ENCODE data around the gene PLPP4.

PLPP4 gene

DNA sequence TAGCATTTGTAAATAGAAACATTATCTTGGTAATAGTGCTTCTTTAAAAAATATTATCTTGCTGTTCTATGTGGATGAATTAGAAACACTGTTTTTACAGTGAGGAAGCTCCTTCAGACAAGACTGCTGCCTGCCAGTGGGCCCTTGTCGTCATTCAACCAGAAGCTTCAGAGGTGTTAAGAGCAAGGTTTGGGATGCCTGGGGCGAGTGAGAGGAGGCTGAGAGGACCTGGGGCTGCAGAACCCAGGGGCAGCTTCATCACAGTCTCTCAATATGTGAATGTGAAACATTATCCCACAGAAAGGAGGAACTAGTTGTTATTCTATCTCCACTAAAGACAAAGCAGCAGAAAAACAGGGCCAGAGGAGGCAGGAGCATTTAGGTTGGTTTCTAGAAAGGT is 8.1 kb downstream of the PLPP4 start:
- no peak for FAIRE-seq
- DNase-seq (ENCODE audit: insufficient read length, low spot score), result no peak
- no peak for TF ChIP-seq POLR2A (IDR thresholded peaks at IDR 0.05; ENCODE audit: low read depth, low read length)
- no peak for TF ChIP-seq POU2F2 (IDR thresholded peaks at IDR 0.05; ENCODE audit: low read depth, low read length)
- no peak for TF ChIP-seq PAX5 (IDR thresholded peaks at IDR 0.05; ENCODE audit: insufficient read depth, low read length, severe bottlenecking)
- TF ChIP-seq SPI1 (IDR thresholded peaks at IDR 0.05; ENCODE audit: low read depth, low read length), result no peak
- TF ChIP-seq POLR2AphosphoS5 (IDR thresholded peaks at IDR 0.05; ENCODE audit: low read depth, low read length), result no peak
- no peak for TF ChIP-seq TAF1 (IDR thresholded peaks at IDR 0.05; ENCODE audit: low read depth, low read length)

DNA sequence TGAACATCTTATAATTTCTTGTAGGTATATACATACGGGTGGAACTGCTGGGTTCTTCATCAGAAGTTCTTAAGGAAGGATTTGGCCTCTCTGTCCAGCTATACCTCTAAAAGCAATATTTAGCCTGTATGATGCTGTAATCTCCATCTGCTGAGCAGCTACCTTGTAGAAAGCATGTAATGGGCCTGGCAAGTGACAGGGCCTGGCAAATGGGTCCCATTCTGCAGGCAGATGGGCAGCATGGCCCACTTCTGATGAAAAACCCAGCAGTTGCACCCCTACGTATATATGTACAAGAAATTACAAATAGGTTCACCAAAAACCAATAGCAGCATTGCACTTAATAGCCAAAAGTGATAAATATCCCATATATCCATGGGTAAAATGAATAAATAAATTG is 9.0 kb downstream of the PLPP4 start:
- TF ChIP-seq POLR2A (IDR thresholded peaks at IDR 0.05; ENCODE audit: low read depth, low read length) (no peak), TAF1 (IDR thresholded peaks at IDR 0.05; ENCODE audit: low read depth, low read length) (no peak), PAX5 (IDR thresholded peaks at IDR 0.05; ENCODE audit: insufficient read depth, low read length, severe bottlenecking) (no peak), SPI1 (IDR thresholded peaks at IDR 0.05; ENCODE audit: low read depth, low read length) (no peak), POLR2AphosphoS5 (IDR thresholded peaks at IDR 0.05; ENCODE audit: low read depth, low read length) (no peak), POU2F2 (IDR thresholded peaks at IDR 0.05; ENCODE audit: low read depth, low read length) (no peak)
- FAIRE-seq (no peak), DNase-seq (ENCODE audit: insufficient read length, low spot score) (no peak)

DNA sequence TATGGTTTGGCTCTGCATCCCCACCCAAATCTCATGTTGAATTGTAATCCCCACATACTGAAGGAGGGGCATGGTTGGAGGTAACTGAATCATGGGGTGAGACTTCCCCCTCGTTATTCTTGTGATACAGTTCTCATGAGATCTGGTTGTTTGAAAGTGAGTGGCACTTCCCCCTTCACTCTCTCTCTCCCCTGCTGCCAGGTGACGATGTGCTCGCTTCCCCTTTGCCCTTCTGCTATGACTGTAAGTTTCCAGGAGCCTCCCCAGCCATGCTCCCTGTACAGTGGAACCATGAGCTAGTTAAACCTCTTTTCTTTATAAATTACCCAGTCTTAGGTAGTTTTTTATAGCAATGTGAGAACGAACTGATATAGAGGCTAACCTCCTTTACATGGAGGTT is 16.6 kb downstream of the PLPP4 start:
- TF ChIP-seq POU2F2 (IDR thresholded peaks at IDR 0.05; ENCODE audit: low read depth, low read length) (no peak), SPI1 (IDR thresholded peaks at IDR 0.05; ENCODE audit: low read depth, low read length) (peak; percentile 79)
- no peak for DNase-seq (ENCODE audit: insufficient read length, low spot score)
- peak; percentile 35 for FAIRE-seq

DNA sequence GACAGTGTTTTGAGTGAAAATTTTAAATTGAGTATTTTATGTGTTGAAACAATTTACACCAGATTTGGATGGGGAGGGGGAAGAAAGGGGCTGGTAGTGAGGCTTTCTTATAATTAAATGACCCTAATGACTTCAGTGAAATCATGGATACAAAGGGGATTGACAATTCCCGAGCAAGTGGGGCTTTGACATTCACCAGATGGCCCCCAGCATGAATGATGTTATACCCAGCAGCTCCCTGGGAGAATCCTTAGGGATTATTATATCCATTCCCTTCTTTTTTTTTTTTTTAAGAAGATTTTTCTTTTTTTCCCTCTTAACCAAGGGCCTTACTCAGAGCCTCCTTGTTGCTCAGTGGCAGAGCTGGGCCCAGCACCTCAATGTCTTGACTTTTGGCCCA is 17.9 kb downstream of the PLPP4 start:
- no peak for DNase-seq (ENCODE audit: insufficient read length, low spot score)
- TF ChIP-seq SPI1 (IDR thresholded peaks at IDR 0.05; ENCODE audit: low read depth, low read length) (no peak), TAF1 (IDR thresholded peaks at IDR 0.05; ENCODE audit: low read depth, low read length) (no peak), POLR2AphosphoS5 (IDR thresholded peaks at IDR 0.05; ENCODE audit: low read depth, low read length) (no peak), POLR2A (IDR thresholded peaks at IDR 0.05; ENCODE audit: low read depth, low read length) (no peak), POU2F2 (IDR thresholded peaks at IDR 0.05; ENCODE audit: low read depth, low read length) (no peak), PAX5 (IDR thresholded peaks at IDR 0.05; ENCODE audit: insufficient read depth, low read length, severe bottlenecking) (no peak)
- no peak for FAIRE-seq

DNA sequence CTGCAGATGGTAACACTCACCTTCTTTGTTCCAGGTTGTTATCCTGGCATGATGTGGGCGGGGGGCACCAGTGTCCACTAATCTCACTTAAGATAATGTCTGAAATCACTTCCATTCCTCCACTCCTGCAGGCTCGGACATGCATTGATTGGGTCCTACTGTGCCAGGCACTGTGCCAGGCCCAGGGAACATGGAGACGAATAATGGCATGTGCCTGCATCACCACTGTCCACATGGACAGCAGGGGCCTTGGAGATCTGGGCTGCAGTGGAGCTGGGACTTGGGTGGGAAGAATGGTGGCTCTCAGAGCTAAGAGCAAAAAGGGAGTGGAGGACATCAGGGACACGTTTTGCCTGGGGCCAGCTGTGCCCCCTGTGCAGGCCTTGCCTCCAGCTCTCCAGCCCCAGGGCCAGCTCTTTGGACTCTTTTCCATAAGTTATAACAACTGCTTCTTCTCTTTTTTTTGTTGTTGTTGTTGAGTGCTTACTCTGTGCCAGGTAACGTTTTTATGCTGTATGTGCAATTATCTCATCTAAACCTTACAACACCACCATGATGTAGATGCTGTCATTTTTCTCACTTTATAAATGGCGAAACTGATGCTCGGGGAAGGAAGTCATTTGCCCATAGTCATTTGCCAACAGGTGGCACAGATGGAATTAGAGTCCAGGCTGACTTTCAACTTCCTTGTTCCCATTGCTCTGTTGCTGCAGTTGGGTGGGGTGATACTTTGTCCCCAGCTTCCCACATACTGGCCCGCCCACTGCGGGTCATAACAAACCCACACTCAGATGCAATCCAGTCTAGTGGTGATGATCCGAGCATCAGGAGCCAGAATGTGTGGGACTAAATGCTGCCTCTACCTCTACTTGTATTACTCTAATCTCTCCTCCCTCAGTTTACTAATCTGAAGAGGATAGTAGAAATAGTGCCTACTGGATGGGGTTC is 19.1 kb downstream of the PLPP4 start:
- FAIRE-seq, result no peak

DNA sequence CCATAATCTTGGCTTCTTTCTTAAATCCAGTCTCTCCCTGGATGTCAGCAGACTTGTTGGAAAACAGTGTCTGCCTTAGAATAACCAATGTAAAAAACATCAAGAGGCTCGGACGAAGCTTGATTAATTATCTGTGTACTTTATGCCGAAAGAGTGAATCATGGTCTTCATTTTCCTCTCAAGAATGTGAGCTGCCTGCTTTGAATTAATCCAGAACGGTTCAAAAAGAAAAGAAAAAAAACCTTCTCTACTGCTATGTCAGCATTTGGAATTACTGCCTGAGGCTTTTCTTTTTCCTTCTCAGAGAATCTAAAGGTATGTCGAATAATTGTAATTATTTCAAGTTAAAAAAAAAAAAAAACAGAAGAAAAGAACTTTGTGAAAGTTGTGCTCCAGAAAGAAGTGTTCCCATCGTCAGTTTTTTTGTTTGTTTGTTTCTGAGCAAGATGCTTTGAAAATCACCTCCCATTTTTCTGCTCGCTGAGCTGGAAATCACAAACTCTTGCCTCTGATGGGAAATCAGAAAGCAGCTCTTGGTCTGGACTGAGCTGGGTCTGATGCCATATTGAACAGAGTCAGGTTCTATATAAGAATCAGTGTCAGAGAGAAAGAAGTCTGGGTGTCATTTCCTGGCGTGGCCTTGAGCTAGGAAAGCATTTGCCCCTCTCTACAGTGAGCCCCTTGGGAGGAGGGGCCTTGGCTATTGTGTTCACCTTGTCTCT is 20.2 kb downstream of the PLPP4 start:
- FAIRE-seq (no peak), DNase-seq (ENCODE audit: insufficient read length, low spot score) (no peak)
- no peak for TF ChIP-seq TAF1 (IDR thresholded peaks at IDR 0.05; ENCODE audit: low read depth, low read length)

More for the DNA sequence above, 19.1 kb downstream of the PLPP4 start:
- DNase-seq (ENCODE audit: insufficient read length, low spot score), result no peak
- TF ChIP-seq TAF1 (IDR thresholded peaks at IDR 0.05; ENCODE audit: low read depth, low read length) (no peak), POU2F2 (IDR thresholded peaks at IDR 0.05; ENCODE audit: low read depth, low read length) (no peak), SPI1 (IDR thresholded peaks at IDR 0.05; ENCODE audit: low read depth, low read length) (no peak), PAX5 (IDR thresholded peaks at IDR 0.05; ENCODE audit: insufficient read depth, low read length, severe bottlenecking) (no peak), POLR2AphosphoS5 (IDR thresholded peaks at IDR 0.05; ENCODE audit: low read depth, low read length) (no peak), POLR2A (IDR thresholded peaks at IDR 0.05; ENCODE audit: low read depth, low read length) (no peak)

DNA sequence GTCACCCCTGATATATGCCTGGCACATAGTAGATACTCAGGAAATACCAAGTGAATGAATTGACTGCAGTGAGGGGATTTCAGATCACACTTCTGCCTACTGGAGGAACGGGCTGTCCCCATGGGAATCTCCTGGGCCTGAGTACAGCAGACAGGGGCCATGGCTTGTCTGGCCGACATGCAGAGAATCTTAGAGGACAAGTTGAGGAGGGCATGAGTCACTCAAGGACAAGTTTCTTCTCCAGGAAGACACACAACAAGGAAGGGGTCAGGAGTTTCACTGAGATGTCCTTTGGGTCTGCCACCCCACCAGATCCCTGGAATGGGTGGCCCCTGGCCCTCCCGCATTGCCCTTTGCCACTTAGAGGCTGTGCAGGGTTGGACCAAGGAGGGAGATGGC is 20.7 kb downstream of the PLPP4 start:
- DNase-seq (ENCODE audit: insufficient read length, low spot score) (no peak), FAIRE-seq (no peak)

DNA sequence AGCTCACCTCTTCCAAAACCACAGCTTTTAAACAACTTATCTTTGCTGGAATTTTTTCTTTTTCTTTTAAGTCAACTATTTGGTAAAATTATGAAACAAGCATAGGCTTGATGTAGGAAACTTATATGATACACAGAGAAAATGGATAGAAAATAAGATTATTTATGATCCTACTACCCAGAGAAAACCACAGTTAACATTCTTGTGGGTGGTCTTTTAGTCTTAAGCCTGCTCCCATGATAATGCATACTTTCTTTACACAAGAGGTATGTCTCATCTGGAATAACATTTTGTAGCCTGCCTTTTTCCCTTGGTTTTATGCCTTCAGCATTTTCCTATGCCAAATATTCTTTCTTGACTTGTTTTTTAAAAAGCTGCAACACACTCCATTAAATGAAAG is 21.4 kb downstream of the PLPP4 start:
- DNase-seq (ENCODE audit: insufficient read length, low spot score) (no peak), FAIRE-seq (no peak)
- TF ChIP-seq TAF1 (IDR thresholded peaks at IDR 0.05; ENCODE audit: low read depth, low read length) (no peak), SPI1 (IDR thresholded peaks at IDR 0.05; ENCODE audit: low read depth, low read length) (no peak), POLR2A (IDR thresholded peaks at IDR 0.05; ENCODE audit: low read depth, low read length) (no peak), PAX5 (IDR thresholded peaks at IDR 0.05; ENCODE audit: insufficient read depth, low read length, severe bottlenecking) (no peak), POLR2AphosphoS5 (IDR thresholded peaks at IDR 0.05; ENCODE audit: low read depth, low read length) (no peak)

More for the DNA sequence above, 20.7 kb downstream of the PLPP4 start:
- TF ChIP-seq POU2F2 (IDR thresholded peaks at IDR 0.05; ENCODE audit: low read depth, low read length) (no peak), POLR2A (IDR thresholded peaks at IDR 0.05; ENCODE audit: low read depth, low read length) (no peak), TAF1 (IDR thresholded peaks at IDR 0.05; ENCODE audit: low read depth, low read length) (no peak), POLR2AphosphoS5 (IDR thresholded peaks at IDR 0.05; ENCODE audit: low read depth, low read length) (no peak), SPI1 (IDR thresholded peaks at IDR 0.05; ENCODE audit: low read depth, low read length) (no peak), PAX5 (IDR thresholded peaks at IDR 0.05; ENCODE audit: insufficient read depth, low read length, severe bottlenecking) (no peak)

DNA sequence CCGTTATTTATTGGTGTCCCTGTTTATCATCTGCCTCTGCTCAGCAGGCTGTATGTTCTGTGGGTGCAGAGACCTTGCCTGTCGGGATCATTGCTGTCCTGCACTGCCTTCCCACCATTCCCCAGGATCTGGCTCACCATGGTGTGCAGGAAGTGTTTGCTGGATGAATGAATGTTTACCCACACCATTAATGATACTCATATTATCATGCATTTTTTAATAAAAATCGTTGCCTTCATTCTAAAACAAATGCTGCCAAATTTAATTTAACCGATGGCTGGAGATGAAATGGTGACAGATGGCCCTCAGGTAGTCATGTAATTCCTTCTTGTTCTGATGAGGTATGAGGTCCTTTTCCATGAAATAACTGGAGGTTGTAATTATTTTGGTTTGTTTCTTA is 22.5 kb downstream of the PLPP4 start:
- FAIRE-seq (no peak), DNase-seq (ENCODE audit: insufficient read length, low spot score) (no peak)
- TF ChIP-seq PAX5 (IDR thresholded peaks at IDR 0.05; ENCODE audit: insufficient read depth, low read length, severe bottlenecking), result no peak
- no peak for TF ChIP-seq SPI1 (IDR thresholded peaks at IDR 0.05; ENCODE audit: low read depth, low read length)
- TF ChIP-seq POLR2AphosphoS5 (IDR thresholded peaks at IDR 0.05; ENCODE audit: low read depth, low read length), result no peak
- TF ChIP-seq POU2F2 (IDR thresholded peaks at IDR 0.05; ENCODE audit: low read depth, low read length), result no peak
- no peak for TF ChIP-seq TAF1 (IDR thresholded peaks at IDR 0.05; ENCODE audit: low read depth, low read length)
- TF ChIP-seq POLR2A (IDR thresholded peaks at IDR 0.05; ENCODE audit: low read depth, low read length), result no peak
